ENCODE data around the gene WARS2.

The WARS2 gene

DNA sequence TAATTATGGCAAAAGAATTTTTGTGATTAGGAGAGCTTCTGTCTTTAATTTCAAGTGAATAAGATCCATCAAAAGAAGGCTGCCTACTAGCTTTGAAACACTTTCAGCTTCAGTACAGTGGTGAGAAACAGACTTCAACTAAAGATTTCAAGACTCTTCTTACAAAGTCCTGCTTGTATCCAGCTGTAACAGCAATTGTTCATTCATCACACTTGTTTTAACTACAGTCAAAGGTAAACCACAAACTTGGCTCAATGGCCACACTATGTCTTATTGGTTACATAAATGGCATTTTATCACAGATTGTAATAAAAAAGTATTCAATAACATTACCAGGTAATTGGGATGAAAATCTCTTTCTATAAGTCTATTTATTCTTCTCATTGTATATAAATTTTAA is 59.2 kb downstream of the WARS2 start:
- no peak for DNase-seq

- no peak for DNase-seq
Measured at GRCh38 chr1:119080586-119080985, 59.9 kb downstream of the WARS2 start.

GRCh38 chr1:119079881-119080280 is 60.6 kb downstream of the WARS2 start:
- no peak for DNase-seq

GRCh38 chr1:119075614-119076013 is 64.8 kb downstream of the WARS2 start:
- DNase-seq = no peak

- DNase-seq = no peak
Measured at GRCh38 chr1:119071321-119071720, 69.1 kb downstream of the WARS2 start.

GRCh38 chr1:119069682-119070081 is 70.8 kb downstream of the WARS2 start:
- DNase-seq = no peak

- DNase-seq = no peak
Measured at GRCh38 chr1:119068427-119068826, 72.0 kb downstream of the WARS2 start.

DNA sequence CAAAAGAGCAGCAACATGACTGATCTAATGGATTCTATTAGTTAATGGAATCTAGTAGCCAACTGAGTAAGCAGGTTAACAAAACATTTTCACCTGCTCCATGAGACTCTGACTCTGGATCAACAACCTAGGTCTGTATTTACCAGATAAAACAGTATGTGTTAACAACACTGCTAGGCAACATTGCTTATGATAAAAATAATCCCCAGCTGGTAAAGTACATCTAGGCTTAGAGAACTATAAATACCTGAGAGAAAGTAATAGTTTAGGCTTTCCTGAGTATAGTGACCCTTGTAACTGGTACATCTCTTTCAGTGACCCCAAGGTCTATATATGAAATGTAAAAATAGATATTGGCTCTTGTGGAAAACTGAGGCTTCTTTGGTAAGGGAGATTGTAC is 78.8 kb downstream of the WARS2 start:
- DNase-seq = no peak

DNA sequence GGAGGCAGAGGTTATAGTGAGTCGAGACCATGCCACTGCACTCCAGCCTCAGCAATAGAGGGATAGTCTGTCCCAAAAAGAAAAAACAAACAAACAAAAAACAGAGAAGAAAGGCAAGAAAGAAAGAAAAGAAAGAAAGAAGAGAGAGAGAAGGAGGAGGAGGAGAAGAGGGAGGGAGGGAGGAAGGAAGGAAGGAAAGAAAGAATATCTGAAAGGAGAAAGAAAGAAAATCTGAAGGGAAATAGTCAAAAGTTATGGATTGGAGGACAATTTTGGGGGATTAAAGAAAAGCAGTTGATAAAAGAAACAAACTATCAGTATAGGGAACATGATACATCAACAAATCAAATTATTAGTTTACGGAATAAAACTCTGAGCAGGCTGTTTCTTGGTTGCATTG is 84.9 kb downstream of the WARS2 start:
- no peak for DNase-seq

DNA sequence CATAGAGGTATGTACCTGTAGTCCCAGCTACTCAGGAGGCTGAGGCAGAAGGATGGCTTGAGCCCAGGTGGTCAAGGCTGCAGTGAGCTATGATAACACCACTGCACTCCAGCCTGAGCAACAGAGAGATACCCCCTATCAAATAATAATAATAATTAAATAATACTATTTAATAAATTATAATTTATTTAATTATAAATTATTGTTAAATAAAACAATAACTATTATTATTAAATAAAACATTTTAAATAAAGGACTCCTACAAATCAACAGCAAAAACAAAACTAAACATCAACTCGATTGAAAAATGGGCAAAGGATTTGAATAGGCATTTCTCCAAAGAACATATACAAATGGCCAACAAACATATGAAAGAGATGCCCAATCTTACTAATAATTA is 86.5 kb downstream of the WARS2 start:
- DNase-seq = no peak

DNA sequence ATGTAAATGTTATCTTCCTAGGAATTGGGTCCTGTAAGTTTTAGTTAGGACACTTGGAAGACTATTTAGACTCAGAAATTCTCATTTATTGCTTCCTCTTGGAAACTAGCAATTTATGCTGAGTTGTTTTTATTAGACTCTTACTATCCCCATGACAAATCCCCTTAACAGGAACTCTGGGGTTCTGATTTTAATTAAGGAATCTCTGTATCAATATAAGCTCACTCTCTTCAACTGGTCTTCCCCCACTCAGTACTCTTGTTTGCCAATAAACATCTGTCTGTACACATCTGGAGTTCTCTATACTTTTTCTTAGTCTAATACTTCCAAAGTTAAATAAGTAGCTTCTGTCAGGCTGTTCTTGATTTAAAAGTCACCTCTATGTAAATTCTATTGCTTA is 88.2 kb downstream of the WARS2 start:
- DNase-seq = no peak

DNA sequence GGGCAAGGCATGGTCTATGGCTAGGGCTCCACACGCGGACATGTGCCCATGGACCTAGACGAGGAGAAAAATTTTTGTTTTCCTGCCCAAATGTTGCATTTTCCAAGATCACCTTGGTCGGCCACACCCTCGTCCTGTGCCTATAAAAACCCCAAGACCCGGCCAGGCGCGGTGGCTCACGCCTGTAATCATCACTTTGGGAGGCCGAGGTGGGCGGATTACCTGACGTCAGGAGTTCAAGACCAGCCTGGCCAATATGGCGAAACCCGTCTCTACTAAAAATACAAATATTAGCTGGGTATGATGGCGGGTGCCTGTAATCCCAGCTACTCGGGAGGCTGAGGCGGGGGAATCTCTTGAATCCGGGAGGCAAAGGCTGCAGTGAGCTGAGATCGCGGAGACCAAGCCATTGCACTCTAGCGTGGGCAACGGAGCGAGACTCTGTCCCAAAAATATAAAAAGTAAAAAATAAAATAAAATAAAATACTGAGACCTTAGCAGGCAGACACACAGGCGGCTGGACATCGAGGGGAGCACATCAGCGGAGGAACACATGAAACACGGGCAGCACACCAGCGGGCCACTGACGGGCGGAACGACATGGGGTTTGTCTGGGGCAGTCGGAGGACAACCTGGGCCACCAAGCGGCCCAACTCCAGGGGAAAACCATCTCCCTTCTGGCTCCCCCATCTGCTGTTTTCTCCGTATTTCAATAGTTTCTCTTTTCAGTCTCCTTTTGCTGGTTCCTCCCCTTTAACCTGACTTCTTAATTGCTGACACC is 91.6 kb downstream of the WARS2 start:
- DNase-seq = no peak

GRCh38 chr1:119046785-119047438 is 93.5 kb downstream of the WARS2 start:
- DNase-seq = no peak

GRCh38 chr1:119046429-119046784 is 94.0 kb downstream of the WARS2 start:
- no peak for DNase-seq

- DNase-seq = no peak
Measured at GRCh38 chr1:119045096-119045746, 95.2 kb downstream of the WARS2 start.

GRCh38 chr1:119040906-119041305 is 99.5 kb downstream of the WARS2 start:
- DNase-seq = no peak

DNA sequence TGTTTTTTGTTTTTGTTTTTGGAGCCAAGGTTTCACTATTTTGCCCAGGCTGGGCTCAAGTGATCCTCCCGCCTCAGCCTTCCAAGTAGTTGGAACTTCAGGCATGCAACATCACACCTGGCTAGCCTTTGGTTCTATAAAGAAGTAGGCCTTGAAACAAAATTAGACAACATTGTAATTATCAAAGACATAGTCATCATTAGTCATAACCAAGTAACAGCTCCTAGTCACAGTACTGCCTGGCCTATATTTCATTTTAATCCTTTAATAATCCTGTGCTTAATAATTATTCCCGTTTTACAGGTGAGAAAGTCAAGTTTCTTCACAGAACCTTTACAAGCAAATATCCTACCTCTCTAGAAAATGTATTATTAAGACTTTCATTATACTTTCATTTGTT is 100.0 kb downstream of the WARS2 start:
- DNase-seq = no peak

DNA sequence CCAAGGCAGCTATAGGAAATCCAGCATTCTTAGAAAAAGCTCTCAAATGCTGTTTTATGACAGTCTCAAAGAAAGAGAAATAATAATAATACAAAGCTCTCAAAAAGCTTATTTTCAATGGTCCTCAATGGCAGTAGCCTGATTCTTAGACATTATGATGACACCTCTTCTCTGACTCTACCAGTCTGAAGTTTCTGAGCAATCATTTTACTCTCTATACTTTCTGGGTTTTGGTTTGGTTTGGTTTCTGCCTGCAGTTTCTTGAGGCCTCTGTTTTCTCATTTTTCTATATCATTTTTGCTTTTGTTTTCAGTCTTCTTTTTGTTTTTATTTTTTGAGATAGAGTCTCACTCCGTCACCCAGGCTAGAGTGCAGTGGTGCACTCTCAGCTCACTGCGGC is 102.1 kb downstream of the WARS2 start:
- DNase-seq = no peak

DNA sequence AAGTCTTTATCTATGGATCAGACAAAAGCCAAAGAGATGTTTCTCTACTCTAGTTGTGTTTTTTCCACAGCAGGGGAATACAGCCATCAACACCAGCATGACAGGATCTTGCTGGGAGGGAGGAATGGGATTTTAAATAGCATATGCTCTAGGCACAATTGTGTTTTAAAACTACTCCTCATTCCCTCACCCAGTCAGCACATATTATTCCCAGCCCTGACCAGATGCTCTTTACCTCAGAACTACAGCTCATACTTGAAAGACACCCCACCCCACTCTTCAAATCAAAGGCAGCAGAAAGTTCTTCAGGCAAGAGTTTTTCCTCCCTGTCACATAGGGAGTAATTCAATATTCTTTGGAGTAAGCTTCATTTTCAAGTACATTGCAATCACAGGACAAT is 106.1 kb downstream of the WARS2 start:
- DNase-seq = no peak

- no peak for DNase-seq
Measured at GRCh38 chr1:119032986-119033385, 107.5 kb downstream of the WARS2 start.

DNA sequence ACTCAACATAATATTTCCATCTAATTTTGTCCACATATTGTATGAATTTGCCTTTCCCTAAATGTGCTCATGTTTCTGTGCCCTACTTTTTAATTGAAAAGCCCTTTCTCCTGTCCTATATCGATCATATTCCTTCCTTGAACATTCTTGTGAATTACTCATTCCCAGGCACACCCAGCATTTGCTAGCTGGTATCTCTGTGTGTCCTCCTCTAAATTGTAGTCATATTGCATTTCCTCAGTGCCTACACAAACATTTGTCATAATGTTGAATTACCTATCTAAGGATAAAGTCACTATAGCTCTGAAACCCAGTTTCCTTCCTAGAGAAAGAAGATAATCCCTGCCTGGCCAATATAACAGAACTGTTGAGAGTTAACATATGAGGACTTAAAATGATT is 112.7 kb downstream of the WARS2 start:
- no peak for DNase-seq

GRCh38 chr1:119026956-119027355 is 113.5 kb downstream of the WARS2 start:
- no peak for DNase-seq

DNA sequence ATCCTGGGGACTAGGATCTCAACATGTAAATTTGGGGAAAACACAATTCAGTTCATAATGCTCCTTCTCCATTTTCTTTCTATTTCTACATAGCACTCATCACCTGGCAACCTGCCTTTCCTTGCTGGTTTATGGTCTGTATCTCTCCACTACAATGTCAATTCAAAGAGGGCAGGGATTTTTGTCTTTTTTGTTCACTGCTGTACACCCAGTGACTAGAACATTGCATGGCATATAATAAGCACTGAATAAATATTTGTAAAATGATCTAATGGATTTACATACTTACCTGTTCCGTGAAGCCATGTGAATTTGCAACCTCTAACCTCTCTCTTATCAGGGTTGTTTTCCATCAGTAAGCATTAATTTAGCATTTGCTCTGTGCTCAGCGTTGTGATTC is 124.9 kb downstream of the WARS2 start:
- no peak for DNase-seq

- no peak for DNase-seq
Measured at GRCh38 chr1:119012383-119012782, 128.1 kb downstream of the WARS2 start.

Data from NCI-H524 (cell line).